Measurements from ENCODE around the gene GLOD5. TPM values are rescaled to one million over a fixed set of nuclear protein-coding genes. Genes with fewer than 3 reads are reported as not detected.

GLOD5 gene
- total and polyA plus RNA-seq, 2 of the 4 experiments (the other 2 are of a cell fraction) = not detected

GRCh38 chrX:48753708-48754228 lies 7.8 kb upstream of the GLOD5 start:
- no peak overlapping the region for H3K27ac ChIP-seq (ENCODE audit: insufficient read depth, low read length)
- H3K4ac ChIP-seq (ENCODE audit: low read depth, low read length) = no peak overlapping the region
- no peak overlapping the region for H2BK5ac ChIP-seq (ENCODE audit: low read depth, low read length, poor library complexity, severe bottlenecking)
- no peak overlapping the region for H3K9ac ChIP-seq (ENCODE audit: low read depth, low read length)
- no peak overlapping the region for H3K56ac ChIP-seq (ENCODE audit: extremely low read depth, insufficient read depth, low read length)
- no peak overlapping the region for H2AK9ac ChIP-seq (replicated peaks; ENCODE audit: low read depth, low read length, poor library complexity)
- POLR2A ChIA-PET (ENCODE audit: unreplicated experiment) = no interaction called here
- no peak overlapping the region for H4K5ac ChIP-seq (ENCODE audit: low read depth, low read length)
- H3K27me3 ChIP-seq (ENCODE audit: control insufficient read depth, insufficient read depth, low read length) = peaks cover 12% of the 10 kb centered on the region; the same call in 1 of the 2 replicates
- DNase-seq (no peak), ATAC-seq (ENCODE audit: low read depth) (no peak)
- no peak overlapping the region for H2BK120ac ChIP-seq (ENCODE audit: low read depth, low read length)
- no peaks in the 10 kb centered on the region for H3K36me3 ChIP-seq (ENCODE audit: control insufficient read depth, insufficient read depth, low read length)
- CTCF ChIA-PET = no interaction called here
- H3K23ac ChIP-seq (ENCODE audit: low read depth, low read length) = no peak overlapping the region
- H3K9me1 ChIP-seq (ENCODE audit: insufficient read depth, low read length) = no peaks in the 10 kb centered on the region
- H4K91ac ChIP-seq (ENCODE audit: insufficient read depth, low read depth, low read length) = no peak overlapping the region
- TF ChIP-seq CTCF (conservative IDR thresholded peaks at IDR 0.05; ENCODE audit: low read depth, low read length) = no peak
- TF ChIP-seq USF2 (IDR thresholded peaks at IDR 0.05; ENCODE audit: low read depth, low read length) = no peak
- TF ChIP-seq MXI1 (IDR thresholded peaks at IDR 0.05; ENCODE audit: borderline replicate concordance, low read depth, low read length) = no peak
- no peak for TF ChIP-seq RCOR1 (IDR thresholded peaks at IDR 0.05; ENCODE audit: insufficient replicate concordance, low read length)
- TF ChIP-seq ELK1 (IDR thresholded peaks at IDR 0.05; ENCODE audit: borderline replicate concordance, low read depth, low read length) = no peak
- TF ChIP-seq CHD1 (IDR thresholded peaks at IDR 0.05; ENCODE audit: low read depth, low read length) = no peak
- TF ChIP-seq NFE2L2 (IDR thresholded peaks at IDR 0.05; ENCODE audit: low read depth, low read length) = no peak
- no peak for TF ChIP-seq RFX5 (IDR thresholded peaks at IDR 0.05; ENCODE audit: low read depth, low read length)
- TF ChIP-seq MAZ (IDR thresholded peaks at IDR 0.05; ENCODE audit: borderline replicate concordance, low read depth, low read length) = no peak
- TF ChIP-seq FOS (IDR thresholded peaks at IDR 0.05; ENCODE audit: low read depth, low read length) = no peak
- TF ChIP-seq SMC3 (IDR thresholded peaks at IDR 0.05; ENCODE audit: low read depth, low read length) = no peak
- TF ChIP-seq MAFK (IDR thresholded peaks at IDR 0.05; ENCODE audit: low read depth, low read length) = no peak
- TF ChIP-seq BHLHE40 (IDR thresholded peaks at IDR 0.05; ENCODE audit: low read depth, low read length) = no peak
- TF ChIP-seq POLR2A (IDR thresholded peaks at IDR 0.05; ENCODE audit: low read depth, low read length) = no peak
- no peak for TF ChIP-seq RAD21 (IDR thresholded peaks at IDR 0.05; ENCODE audit: low read length)
- TF ChIP-seq CEBPB (IDR thresholded peaks at IDR 0.05; ENCODE audit: low read depth, low read length) = no peak
- no peaks in the 10 kb centered on the region for H3K79me1 ChIP-seq (ENCODE audit: low read depth in 1 of 2, low read length in 2 of 2)
- intact Hi-C loops (cut with micrococcal nuclease) (no loop called here), in situ Hi-C loops (cut with MboI; ENCODE audit: low sequenced_read_pairs) (no loop called here), dilution Hi-C loops (cut with HindIII; ENCODE audit: low sequenced_read_pairs, unreplicated experiment) (no loop called here)
- no TSS peak for BruUV-seq (replicated peaks)
- no peak overlapping the region for H2BK20ac ChIP-seq (ENCODE audit: low read depth, low read length)
- no peak overlapping the region for H3K18ac ChIP-seq (ENCODE audit: low read depth, low read length)
- no peak overlapping the region for H3K4me3 ChIP-seq (ENCODE audit: insufficient read depth, low read depth, low read length)
- H3K14ac ChIP-seq (replicated peaks; ENCODE audit: low read depth, low read length) = no peak overlapping the region
- no peaks in the 10 kb centered on the region for H4K20me1 ChIP-seq (ENCODE audit: insufficient read depth, low read length)
- H2AFZ ChIP-seq (replicated peaks; ENCODE audit: low read length, poor library complexity) = no peak overlapping the region
- no peaks in the 10 kb centered on the region for H3K9me3 ChIP-seq (ENCODE audit: control insufficient read depth, insufficient read depth, low read length)
- 34% methylated on average over 4 of the region's 8 CpGs; no CpG with 5 or more reads in 1 of the 2 experiments for WGBS, 2 experiments (ENCODE audit: extremely low coverage in 2 of 2, insufficient read length in 1 of 2)
- H2BK15ac ChIP-seq (ENCODE audit: low read depth, low read length) = no peak overlapping the region
- no peaks in the 10 kb centered on the region for H3K4me1 ChIP-seq (ENCODE audit: control insufficient read depth, insufficient read depth, low read length)
- no peak overlapping the region for H3K4me2 ChIP-seq (ENCODE audit: low read depth, low read length)
- H4K8ac ChIP-seq (ENCODE audit: low read depth in 2 of 2, low read length in 2 of 2) = no peak overlapping the region
- H2AK5ac ChIP-seq (ENCODE audit: low read depth, low read length) = no peak overlapping the region
